Ovary (tissue), 9 donors: ENCODE measurements around the gene ZMYND19. TPM values are rescaled to one million over a fixed set of nuclear protein-coding genes. Genes with fewer than 3 reads are reported as not detected.

Source experiments
- DNase-seq, 5 donors: peaks; one replicate each; pipeline ENCODE4 v3.0.0-alpha.2; 2019 to 2020
- H3K27ac ChIP-seq, 2 donors: fragments of 200-600 bp; one replicate each; pipeline versions ENCODE4 v1.5.1 to v1.8.0; 2019 to 2022
- H3K27me3 ChIP-seq: fragments of 200-600 bp; one replicate; pipeline ENCODE4 v1.8.0; 2022
- H3K36me3 ChIP-seq: fragments of 200-600 bp; sonication (generic); one replicate; pipeline ENCODE4 v1.5.1; 2019
- H3K4me1 ChIP-seq: one replicate; pipeline ENCODE4 v1.8.1; 2013; ENCODE audit warnings: mild to moderate bottlenecking, moderate library complexity; ENCODE audit not compliant: insufficient read depth
- H3K4me3 ChIP-seq: fragments of 200-600 bp; sonication (generic); one replicate; pipeline ENCODE4 v1.5.1; 2017
- H3K9me3 ChIP-seq, 2 donors: fragments of 200-600 bp in 1 of 2; sonication (generic) in 1 of 2; one replicate each; pipeline versions ENCODE4 v1.5.1 to v1.8.1; 2013 to 2019; ENCODE audit warnings: mild to moderate bottlenecking in 1 of 2, moderate library complexity in 1 of 2
- EP300 ChIP-seq: sonication (generic); formaldehyde crosslinking; IDR thresholded peaks from one replicate; pipeline ENCODE4 v1.6.1; 2017; ENCODE audit warnings: antibody characterized with exemption
- POLR2A ChIP-seq: fragments of 450-650 bp; IDR thresholded peaks from one replicate; pipeline ENCODE4 v1.6.1; 2017; ENCODE audit warnings: antibody characterized with exemption, mild to moderate bottlenecking, moderate library complexity
- WGBS, 3 donors: extraction: QIAGEN DNeasy Blood & Tissue Kit in 1 of 3; methylation state at CpG; one replicate each; pipeline versions ENCODE4 v1.1.5 to v1.1.7; 2013 to 2017; 5-methylcytosine and 5-hydroxymethylcytosine counted together
- intact Hi-C, 4 donors: fragments of 100-400 bp; cut with DNase I; formaldehyde crosslinking; loops; one replicate each; pipeline versions ENCODE4 v1.11.0 to v1.15.1; 2022 to 2023
- polyA plus RNA-seq, 2 donors: library from polyadenylated mRNA; stranded (reverse); fragments of 200-250 nt in 1 of 2; fragments of 350-450 nt in 1 of 2; fragmentation: Illumina TruSeq in 1 of 2; extraction: RNeasy Lipid Tissue Mini Kit (QIAGEN cat#74804) in 1 of 2; gene quantifications; one replicate each; pipeline ENCODE4 v1.2.3, GENCODE V29; 2013 to 2014
- total RNA-seq, 7 donors: library from RNA; depleted of rRNA in 2 of 7; stranded (reverse); fragments of >200 nt in 2 of 7; fragmentation: NEBNext Ultra II Directional in 3 of 7; extraction: Animal tissue kit (Norgen Biotek cat#: 25700) in 3 of 7; gene quantifications; one replicate each; pipeline versions ENCODE4 v1.1.0 to v1.2.4, GENCODE V29; 2016 to 2023
- TF ChIP-seq, protein P1 (sequence below), 3 donors: fragments of 450-650 bp in 2 of 3; fragments of 200-600 bp in 1 of 3; IDR thresholded peaks; one replicate each; pipeline versions ENCODE4 v1.5.1 to v1.8.0; 2016 to 2022; ENCODE audit warnings: antibody characterized with exemption in 3 of 3, mild to moderate bottlenecking in 1 of 3
- donor health status: DM: no; HTN: no; CAD: no; lungs with moderate emphysema.
- donor health status: DM: no; HTN: no; CAD: no.
- donor health status: Bipolar disorder and iron deficiency.
- donor health status: DM: yes; HTN: yes; CAD: no.
- donor health status: DM: no; HTN: no; CAD: no.
- donor health status: DM: yes; HTN: yes; CAD: no.

Gene ZMYND19
- total and polyA plus RNA-seq, 9 donors: 5.1 to 22.9 (median 14.7) TPM

- TF ChIP-seq, protein P1, sequence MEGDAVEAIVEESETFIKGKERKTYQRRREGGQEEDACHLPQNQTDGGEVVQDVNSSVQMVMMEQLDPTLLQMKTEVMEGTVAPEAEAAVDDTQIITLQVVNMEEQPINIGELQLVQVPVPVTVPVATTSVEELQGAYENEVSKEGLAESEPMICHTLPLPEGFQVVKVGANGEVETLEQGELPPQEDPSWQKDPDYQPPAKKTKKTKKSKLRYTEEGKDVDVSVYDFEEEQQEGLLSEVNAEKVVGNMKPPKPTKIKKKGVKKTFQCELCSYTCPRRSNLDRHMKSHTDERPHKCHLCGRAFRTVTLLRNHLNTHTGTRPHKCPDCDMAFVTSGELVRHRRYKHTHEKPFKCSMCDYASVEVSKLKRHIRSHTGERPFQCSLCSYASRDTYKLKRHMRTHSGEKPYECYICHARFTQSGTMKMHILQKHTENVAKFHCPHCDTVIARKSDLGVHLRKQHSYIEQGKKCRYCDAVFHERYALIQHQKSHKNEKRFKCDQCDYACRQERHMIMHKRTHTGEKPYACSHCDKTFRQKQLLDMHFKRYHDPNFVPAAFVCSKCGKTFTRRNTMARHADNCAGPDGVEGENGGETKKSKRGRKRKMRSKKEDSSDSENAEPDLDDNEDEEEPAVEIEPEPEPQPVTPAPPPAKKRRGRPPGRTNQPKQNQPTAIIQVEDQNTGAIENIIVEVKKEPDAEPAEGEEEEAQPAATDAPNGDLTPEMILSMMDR (IDR thresholded peaks at IDR 0.05): no peak
- no peak for TF ChIP-seq POLR2A
- TF ChIP-seq EP300: no peak
- H3K36me3 ChIP-seq: no peaks in the 10 kb centered on the region
- intact Hi-C loops: loop anchor here in 1 of 4 donors (10.0 kb wide), 1 partner anchor 85 kb away; no protein-coding TSS in a partner anchor
- WGBS, 3 donors: 34 to 43% (median 35%) methylated on average over 4 of the region's 4 CpGs
- no peak for DNase-seq
- H3K9me3 ChIP-seq: no peaks in the 10 kb centered on the region
- H3K4me3 ChIP-seq: peak overlapping the region; percentile 66
- peaks cover 15% of the 10 kb centered on the region for H3K4me1 ChIP-seq
- H3K27ac ChIP-seq: no peak overlapping the region
- no peaks in the 10 kb centered on the region for H3K27me3 ChIP-seq
Observed at GRCh38 chr9:137620048-137620405, 29.7 kb upstream of the ZMYND19 start.

- Histone ChIP-seq H3K27me3 (no peaks in the 10 kb centered on the region), H3K36me3 (no peaks in the 10 kb centered on the region), H3K4me1 (peaks cover 15% of the 10 kb centered on the region), H3K9me3 (no peaks in the 10 kb centered on the region), H3K27ac (peak overlapping the region in 1 of 2 donors; percentile 66), H3K4me3 (peak overlapping the region; percentile 66)
- TF ChIP-seq, protein P1 (IDR thresholded peaks at IDR 0.05): no peak
- TF ChIP-seq POLR2A (no peak), EP300 (no peak)
- 0 to 1% (median 1%) methylated on average over 33 to 58 of the region's 58 CpGs for whole genome bisulfite sequencing, 3 donors
- intact Hi-C loops: loop anchor here in 1 of 4 donors (10.0 kb wide), 1 partner anchor 85 kb away; no protein-coding TSS in a partner anchor
- DNase-seq: peak in 4 of 5 donors; percentile 42 to 61 (median 58)
Observed at GRCh38 chr9:137619240-137620047, 29.1 kb upstream of the ZMYND19 start.

GRCh38 chr9:137618105-137619067 lies 28.1 kb upstream of the ZMYND19 start, which contains the start of gene EHMT1:
TSS of gene EHMT1 (plus strand) at chr9:137619005. CDS start at chr9:137619029, 24 bp downstream.
- peak; percentile 84 to 95 (median 90) for DNase-seq
- Histone ChIP-seq H3K4me1 (peaks cover 15% of the 10 kb centered on the region), H3K36me3 (no peaks in the 10 kb centered on the region), H3K9me3 (no peaks in the 10 kb centered on the region), H3K4me3 (peak within 1 kb of the TSS; percentile 97), H3K27me3 (no peaks in the 10 kb centered on the region), H3K27ac (peak within 1 kb of the TSS; percentile 7 to 66)
- intact Hi-C loops: no loop called here
- no peak for TF ChIP-seq EP300
- TF ChIP-seq POLR2A: peak; percentile 48
- WGBS, 3 donors: 0% methylated on average over 42 to 92 of the region's 94 CpGs

GRCh38 chr9:137615387-137615871 lies 25.1 kb upstream of the ZMYND19 start:
- intact Hi-C loops: no loop called here
- Histone ChIP-seq H3K27me3 (no peaks in the 10 kb centered on the region), H3K9me3 (no peaks in the 10 kb centered on the region), H3K4me1 (peaks cover 13% of the 10 kb centered on the region), H3K4me3 (no peak overlapping the region), H3K36me3 (no peaks in the 10 kb centered on the region), H3K27ac (no peak overlapping the region)
- WGBS, 3 donors: 85 to 90% (median 88%) methylated on average over 19 of the region's 19 CpGs
- DNase-seq: peak in 1 of 5 donors; percentile 32
- no peak for TF ChIP-seq POLR2A
- TF ChIP-seq, protein P1 (IDR thresholded peaks at IDR 0.05): no peak
- TF ChIP-seq EP300: no peak
